ENCODE results near the gene MYZAP.

Gene MYZAP

GRCh38 chr15:57706405-57707209, 114.9 kb downstream of the MYZAP start, which contains the start of gene POLR2M:
TSS of gene POLR2M (plus strand) at chr15:57706714. CDS start at chr15:57706843, 129 bp downstream.
- peak within 1 kb of the TSS; percentile 93 for H3K4me3 ChIP-seq (ENCODE audit: low read depth, low read length)
- TF ChIP-seq CTCF (IDR thresholded peaks at IDR 0.05; ENCODE audit: insufficient read depth, low read length, missing control alignments) = no peak
- ChIA-PET CTCF (interaction anchor here (0.8 to 4.9 kb wide), 10 partner anchors 22 to 154 kb away, joined by 3 to 22 read pairs (median 6); no protein-coding TSS in a partner anchor), POLR2A (interaction anchor here (0.5 to 1.6 kb wide), 7 partner anchors 10 to 406 kb away, joined by 3 to 5 read pairs (median 4); no protein-coding TSS in a partner anchor)
- DNase-seq (ENCODE audit: low read depth, low spot score) = peak; percentile 91

DNA sequence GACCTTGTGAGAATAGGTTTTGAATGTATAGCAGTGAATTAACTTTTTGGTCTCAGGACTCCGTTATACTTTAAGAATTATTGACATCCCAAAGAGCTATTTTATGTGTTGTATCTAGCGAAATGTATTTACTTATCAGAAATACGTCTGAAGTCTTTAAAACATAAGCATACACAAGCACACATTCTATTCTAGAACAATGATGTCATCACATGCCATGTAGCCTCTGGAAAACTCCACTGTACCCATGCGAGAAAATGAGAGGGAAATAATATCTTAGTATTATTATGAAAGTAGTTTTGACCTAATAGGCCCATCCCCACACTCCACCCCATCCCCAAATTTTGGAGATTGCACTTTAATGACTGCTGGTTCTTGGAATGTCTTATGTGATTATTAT, 116.3 kb downstream of the MYZAP start:
- peak overlapping the region; percentile 93 for H3K4me3 ChIP-seq (ENCODE audit: low read depth, low read length)
- DNase-seq (ENCODE audit: low read depth, low spot score) = no peak
- ChIA-PET POLR2A (interaction anchor here (1.2 to 1.6 kb wide), 2 partner anchors 24 to 43 kb away, joined by 4 to 5 read pairs; no protein-coding TSS in a partner anchor), CTCF (interaction anchor here (0.8 to 4.9 kb wide), 10 partner anchors 12 to 363 kb away, joined by 4 to 22 read pairs (median 5); no protein-coding TSS in a partner anchor)
- TF ChIP-seq CTCF (IDR thresholded peaks at IDR 0.05; ENCODE audit: insufficient read depth, low read length, missing control alignments) = no peak

- ChIA-PET CTCF (no interaction called here), POLR2A (no interaction called here)
- no peak for TF ChIP-seq CTCF (IDR thresholded peaks at IDR 0.05; ENCODE audit: insufficient read depth, low read length, missing control alignments)
- no peak overlapping the region for H3K4me3 ChIP-seq (ENCODE audit: low read depth, low read length)
- DNase-seq (ENCODE audit: low read depth, low spot score) = no peak
Measured at GRCh38 chr15:57718309-57718708, 126.6 kb downstream of the MYZAP start.

DNA sequence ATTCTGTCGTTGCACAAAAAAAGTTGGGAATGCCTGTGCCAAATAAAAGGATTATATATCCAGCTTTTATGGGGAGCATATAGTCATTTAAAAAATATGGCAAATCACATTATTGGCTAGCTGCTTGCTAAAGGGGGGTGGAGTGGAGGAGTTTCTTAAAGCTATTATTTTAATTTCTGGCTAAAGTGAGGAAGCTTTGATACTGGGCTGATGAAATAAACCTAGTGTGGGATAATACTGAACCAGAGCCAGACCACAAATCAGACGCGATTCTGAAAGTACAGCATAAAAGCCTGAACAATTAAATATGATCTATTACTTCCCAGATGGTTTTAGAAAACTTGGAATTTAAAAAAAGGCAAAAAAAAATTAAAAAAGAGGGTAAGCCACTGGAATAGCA, 129.2 kb downstream of the MYZAP start:
- no peak for TF ChIP-seq CTCF (IDR thresholded peaks at IDR 0.05; ENCODE audit: insufficient read depth, low read length, missing control alignments)
- no peak for DNase-seq (ENCODE audit: low read depth, low spot score)
- CTCF ChIA-PET = interaction anchor here (0.8 to 5.5 kb wide), 2 partner anchors 12 to 140 kb away, joined by 3 to 54 read pairs; no protein-coding TSS in a partner anchor
- POLR2A ChIA-PET = interaction anchor here (1.2 kb wide), 1 partner anchor 14 kb away, joined by 5 read pairs; the partner anchor contains the start of gene POLR2M
- H3K4me3 ChIP-seq (ENCODE audit: low read depth, low read length) = no peak overlapping the region

GRCh38 chr15:57726411-57726810, 134.7 kb downstream of the MYZAP start:
- POLR2A ChIA-PET = no interaction called here
- no peak overlapping the region for H3K4me3 ChIP-seq (ENCODE audit: low read depth, low read length)
- CTCF ChIA-PET = interaction anchor here (0.6 to 1.7 kb wide), 2 partner anchors 13 to 394 kb away, joined by 3 to 5 read pairs; no protein-coding TSS in a partner anchor
- DNase-seq (ENCODE audit: low read depth, low spot score) = no peak
- TF ChIP-seq CTCF (IDR thresholded peaks at IDR 0.05; ENCODE audit: insufficient read depth, low read length, missing control alignments) = no peak

GRCh38 chr15:57727031-57727430, 135.3 kb downstream of the MYZAP start:
- H3K4me3 ChIP-seq (ENCODE audit: low read depth, low read length) = no peak overlapping the region
- ChIA-PET POLR2A (no interaction called here), CTCF (interaction anchor here (0.5 to 0.8 kb wide), 3 partner anchors 14 to 455 kb away, joined by 3 read pairs; no protein-coding TSS in a partner anchor)
- no peak for DNase-seq (ENCODE audit: low read depth, low spot score)
- no peak for TF ChIP-seq CTCF (IDR thresholded peaks at IDR 0.05; ENCODE audit: insufficient read depth, low read length, missing control alignments)
